Endothelial cell of hepatic sinusoid (primary cell): Measurements from ENCODE around the gene BSPRY.
"Not testable (repeated sequence)": the region's sequence is repeated elsewhere in the genome, so short reads cannot be mapped to it uniquely, and the experiment has no call there.

ENCODE experiments used
- in situ Hi-C: cut with HindIII; loops from 2 replicates; pipeline ENCODE4 v1.10.0; 2017; ENCODE audit warnings: low sequenced_read_pairs

The BSPRY gene

DNA sequence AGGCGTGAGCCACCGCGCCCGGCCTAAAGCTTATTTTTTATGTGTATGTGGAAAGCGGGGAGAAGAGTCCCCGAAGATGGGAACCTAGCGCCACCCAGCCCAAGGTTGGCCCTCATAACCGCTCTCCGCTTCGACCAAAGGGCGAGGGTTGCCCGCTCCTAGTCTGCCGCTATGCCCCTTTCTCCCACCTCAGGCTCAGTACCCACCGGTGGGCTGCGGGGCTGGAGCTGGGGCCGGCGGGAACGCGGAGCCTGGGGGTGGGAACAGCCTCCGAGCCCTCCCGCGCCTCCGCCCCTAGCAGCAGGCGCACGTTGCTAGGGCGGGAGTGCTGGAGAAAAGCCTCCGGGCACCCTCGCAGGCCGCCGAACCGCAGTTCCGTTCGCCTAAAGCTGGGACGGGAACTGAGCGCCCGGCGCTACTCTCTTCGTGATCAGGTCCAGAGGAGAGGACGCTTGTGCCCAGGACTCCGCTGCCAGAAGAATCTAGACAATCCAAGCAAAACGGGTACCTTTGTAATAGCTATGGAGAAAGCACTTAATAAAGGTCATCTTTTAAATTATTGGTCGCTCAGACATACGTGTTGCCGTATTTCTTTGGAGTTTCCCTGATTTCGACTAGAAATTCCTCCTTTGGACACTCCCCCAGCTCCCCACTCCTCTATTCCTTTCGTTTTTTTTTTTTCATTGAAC lies 9.2 kb upstream of the BSPRY start, which contains the start of gene WDR31:
Gene WDR31, minus strand, starts transcription at position 265 of the 689 bp plus-strand sequence. CDS start 8,253 bp downstream, outside the sequence.
- in situ Hi-C loops = no loop called here

DNA sequence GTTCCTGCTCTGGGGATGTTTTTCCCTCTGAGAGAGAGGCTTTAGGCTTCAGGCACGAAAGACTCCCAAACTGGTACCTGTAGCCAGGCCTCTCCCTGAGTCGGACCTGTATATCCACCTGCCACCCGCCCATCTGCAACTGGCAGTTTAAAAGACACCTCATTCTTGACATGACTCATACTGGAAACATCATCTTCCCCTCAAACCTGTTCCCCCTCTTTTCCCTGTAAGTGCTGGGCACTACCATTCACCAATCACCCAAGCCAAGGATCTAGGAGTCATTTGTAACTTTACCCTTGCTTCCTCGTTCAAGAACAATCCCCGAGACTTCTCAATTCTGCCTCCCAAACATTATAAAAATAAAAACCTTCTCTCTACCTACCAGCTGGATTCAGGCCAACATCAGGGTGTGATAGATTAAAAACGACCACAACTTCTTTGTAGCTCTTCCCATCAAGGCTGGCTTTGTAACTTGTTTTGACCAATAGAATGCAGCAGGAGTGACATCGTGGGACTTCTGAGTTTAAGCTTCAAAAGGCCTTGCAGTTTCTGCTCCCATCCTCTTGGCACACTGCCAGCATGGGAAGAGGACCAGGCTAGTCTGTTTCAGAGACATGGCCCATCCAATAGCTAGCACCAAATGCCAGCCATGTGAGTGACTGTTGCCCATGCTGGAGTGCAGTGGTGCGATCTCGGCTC lies 7.5 kb upstream of the BSPRY start:
- in situ Hi-C loops = no loop called here

DNA sequence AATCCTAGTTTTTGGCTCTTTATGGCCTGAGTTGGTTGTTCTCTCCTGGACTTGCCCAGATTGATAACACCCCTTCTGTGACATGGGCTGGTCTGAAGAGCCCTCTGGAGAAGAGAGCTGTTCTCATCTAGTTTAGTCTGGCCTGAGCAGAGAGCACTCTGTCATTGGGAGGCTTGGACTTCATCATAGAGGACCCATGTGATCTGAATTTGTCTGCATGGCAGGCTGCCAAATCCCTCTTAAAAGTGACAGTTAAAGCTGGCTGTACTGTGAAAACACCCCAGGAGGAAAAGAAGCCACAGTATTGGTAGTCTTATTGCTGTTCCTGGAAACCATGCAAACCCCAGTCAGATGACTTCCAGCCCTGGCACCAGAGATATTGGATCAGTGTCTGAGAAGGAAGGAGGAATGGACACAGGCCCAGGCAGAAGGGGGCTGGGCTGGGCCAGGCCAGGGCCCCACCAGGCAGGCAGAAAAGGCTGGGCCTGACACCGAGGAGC lies 5.6 kb upstream of the BSPRY start:
- in situ Hi-C loops = no loop called here

DNA sequence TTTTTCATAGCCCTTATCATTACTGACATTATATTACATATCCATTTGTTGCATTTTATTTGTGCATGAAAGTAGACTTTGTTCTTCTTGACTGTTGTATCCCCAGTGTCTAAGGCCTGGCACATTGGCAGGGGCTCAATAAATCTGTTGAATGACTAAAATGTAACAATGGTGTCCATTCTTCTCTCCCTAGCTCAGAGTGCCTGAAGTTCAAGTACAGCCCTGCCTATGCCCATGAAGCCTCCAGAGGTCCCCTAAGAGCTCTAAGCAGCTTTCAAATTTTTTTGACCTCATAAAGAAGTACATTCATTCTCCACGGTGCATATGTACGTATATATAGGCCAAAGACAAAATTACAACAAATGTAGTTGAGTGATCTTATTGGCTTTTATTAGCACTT lies 4.2 kb upstream of the BSPRY start:
- in situ Hi-C loops = no loop called here

DNA sequence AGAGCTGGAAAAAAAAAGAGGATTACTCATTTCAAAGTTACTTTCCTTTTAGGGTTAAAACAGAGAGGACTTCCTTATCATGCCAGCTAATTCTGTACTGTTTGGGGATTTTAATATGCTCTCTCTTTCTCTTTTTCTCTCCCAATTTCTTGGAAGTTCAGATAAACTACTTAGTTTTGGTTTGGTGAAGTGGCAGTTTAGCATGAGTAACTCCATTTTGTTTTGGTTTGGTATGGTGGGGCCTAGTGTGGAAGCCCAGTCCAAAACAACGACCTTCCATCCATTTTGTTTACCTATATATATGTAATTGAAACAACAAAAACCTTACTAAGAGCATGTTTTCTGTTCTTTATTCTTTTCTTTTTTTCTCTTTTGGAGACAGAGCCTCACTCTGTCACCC lies 3.7 kb upstream of the BSPRY start:
- in situ Hi-C loops = no loop called here

DNA sequence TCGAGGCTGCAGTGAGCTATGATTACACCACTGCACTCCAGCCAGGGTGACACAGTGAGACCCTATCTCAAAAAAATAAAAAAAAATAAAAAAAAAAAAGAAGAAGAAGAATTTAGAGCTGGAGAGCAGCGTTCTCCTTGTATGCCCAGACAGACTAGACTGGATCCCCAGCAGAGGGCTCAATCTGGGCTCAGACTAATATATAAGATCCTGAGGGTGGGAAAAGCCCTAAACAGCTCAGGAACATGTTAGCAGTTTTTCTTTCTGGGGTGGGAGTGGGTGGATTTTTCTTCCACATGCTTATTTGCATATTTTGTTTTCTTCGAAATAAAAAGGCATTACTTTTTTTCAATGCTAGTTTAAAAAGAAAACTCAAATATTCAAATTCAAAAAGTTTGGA lies 904 bp upstream of the BSPRY start:
- in situ Hi-C loops = no loop called here

DNA sequence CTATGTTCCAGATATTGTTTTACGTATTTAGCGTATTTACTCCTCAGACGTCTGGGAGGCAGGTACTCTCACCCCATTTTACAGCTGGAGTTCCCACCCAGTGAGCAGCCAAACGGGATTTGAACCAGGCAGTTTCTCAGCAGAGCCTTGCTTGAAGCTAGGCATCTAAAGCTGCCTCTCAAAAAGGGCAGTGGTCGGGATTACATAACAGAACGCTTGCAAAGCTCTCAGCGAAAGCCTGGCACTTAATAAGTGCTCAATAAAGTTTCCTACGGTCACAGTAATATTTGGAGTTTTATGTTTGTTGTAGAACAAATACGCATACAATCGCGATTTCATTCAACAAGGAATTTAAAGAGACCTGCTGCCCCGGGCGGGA lies 286 bp upstream of the BSPRY start:
- in situ Hi-C loops = no loop called here

DNA sequence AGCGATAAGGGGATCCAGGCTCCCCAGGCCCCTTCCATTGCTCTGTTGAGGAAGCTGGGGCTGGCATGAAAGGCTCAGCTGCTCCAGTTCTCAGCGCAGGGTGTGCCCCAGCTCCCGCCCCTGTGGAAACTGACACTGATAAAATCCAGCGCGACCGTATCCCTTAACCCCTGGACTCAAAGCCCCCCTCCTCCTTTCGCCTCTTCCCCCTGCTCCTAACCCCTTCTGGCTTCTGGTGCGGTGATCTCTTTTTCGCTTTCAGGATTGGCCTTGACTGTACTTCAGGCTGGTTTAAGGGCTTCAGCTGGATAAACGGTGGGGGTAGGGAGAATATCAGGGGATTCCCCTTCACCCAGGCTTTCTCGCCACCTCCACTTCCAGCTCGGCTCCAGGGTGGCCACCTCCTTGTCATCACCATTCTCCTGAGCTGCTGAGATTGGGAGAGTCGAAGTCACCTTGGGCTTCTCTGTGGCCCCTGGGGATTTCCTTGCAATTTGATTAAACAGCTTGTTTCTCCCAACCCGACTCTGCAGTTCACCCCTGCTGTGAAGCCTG lies 843 bp downstream of the BSPRY start:
- in situ Hi-C loops = no loop called here

DNA sequence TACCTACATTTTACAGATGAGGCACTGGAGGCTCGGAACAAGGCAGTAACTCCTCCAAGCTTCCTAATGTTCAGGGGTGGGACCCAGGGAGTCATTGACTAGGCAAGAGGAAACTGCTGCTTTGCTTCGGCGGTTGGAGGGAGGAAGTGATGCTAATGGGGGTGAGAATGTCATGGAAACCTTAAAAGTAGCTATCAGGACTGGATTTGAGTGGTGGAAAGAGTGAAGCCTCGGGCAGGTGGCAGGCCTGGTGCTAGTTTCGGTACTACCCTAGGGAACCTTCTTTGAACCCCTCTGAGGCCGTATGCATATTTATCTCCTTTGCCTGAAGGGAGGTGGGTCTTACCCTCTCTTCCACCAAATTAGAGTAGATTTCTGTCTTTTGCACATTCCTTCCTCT lies 1.6 kb downstream of the BSPRY start:
- in situ Hi-C loops = no loop called here

DNA sequence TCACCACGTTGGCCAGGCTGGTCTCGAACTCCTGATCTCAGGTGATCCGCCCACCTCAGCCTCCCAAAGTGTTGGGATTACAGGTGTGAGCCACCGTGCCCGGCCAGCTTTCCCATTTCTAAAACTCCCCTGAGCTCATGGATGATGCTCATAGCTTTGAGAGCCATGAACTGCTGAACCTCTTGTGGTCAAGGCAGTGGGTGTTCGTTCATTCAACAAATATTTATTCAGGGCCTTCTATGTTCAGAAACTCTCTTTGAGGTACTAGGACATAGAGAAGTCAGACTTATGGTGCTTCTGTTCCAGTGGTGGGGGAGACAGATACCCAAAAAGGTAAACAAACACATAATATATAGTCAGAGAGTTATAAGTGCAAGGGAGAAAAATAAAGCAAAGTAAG lies 2.7 kb downstream of the BSPRY start:
- in situ Hi-C loops = no loop called here

DNA sequence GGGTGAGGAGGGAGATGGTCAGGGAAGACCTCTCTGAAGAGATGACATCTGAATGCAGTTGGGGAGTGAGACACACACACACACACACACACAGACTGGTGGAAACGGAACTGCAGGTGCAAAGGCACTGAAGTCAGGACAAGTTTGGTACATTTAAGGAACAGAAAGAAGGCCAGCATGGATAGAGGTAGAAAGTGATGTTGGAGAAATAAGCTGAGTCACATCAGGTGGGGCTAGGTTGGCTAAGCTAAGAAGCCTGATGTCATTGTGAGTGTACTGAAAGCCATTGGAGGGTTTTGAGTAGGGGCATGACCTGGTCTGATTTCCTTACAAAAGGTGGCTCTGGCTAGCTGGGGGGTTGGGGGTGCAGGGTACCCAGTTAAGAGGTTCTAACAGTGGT lies 3.1 kb downstream of the BSPRY start:
- in situ Hi-C loops = no loop called here

DNA sequence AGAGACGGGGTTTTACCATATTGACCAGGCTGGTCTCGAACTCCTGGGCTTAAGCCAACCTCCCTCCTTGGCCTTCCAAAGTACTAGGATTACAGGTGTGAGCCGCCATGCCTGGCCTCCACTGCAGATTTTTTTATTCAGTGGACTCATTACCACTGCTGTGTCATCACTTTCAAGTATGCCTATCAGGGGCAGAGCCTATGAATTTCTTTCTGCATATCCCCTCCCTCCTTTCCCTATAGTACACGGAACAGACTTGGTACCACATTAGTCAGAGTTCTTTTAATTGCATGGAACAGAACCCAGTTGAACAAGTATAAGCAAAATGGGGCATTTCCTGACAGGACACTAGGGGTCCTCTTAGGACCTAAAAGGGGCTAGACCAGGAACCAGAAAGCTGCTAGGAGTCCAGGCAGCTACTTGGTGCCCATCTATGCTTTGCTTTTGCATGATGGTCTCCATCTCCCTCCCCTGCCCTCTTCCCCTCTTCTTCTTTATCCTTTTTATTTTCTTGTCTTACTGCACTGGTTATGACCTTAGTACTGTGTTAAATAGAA lies 5.8 kb downstream of the BSPRY start:
- in situ Hi-C loops = no loop called here

DNA sequence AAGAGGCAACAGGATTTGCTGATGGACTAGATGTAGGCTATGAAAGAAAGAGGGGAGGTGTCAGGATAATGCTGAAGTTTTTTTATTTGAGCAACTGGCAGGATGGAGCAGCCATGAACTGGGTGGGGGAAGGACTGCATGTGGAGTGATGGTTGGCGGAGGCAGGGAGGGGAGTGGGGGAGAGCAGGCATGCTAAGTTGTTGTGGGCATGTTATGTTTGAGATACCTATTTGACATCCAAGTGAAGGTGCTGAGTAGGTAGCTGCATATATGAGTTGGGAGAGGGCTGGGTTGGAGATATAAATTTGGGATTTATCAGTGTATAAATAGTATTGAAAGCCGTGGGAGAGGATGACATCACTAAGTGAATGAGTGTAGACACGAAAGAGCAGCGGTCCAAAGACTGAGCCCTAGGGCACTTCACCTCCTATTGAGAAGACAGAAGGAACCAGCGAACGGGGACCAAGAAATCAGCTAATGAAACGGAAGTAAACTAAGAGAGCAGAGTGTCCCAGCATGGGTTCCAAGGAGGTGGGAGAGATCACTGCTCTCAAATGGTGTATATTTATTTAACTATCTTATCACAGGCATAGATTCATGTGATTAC lies 7.4 kb downstream of the BSPRY start:
- in situ Hi-C loops = no loop called here

DNA sequence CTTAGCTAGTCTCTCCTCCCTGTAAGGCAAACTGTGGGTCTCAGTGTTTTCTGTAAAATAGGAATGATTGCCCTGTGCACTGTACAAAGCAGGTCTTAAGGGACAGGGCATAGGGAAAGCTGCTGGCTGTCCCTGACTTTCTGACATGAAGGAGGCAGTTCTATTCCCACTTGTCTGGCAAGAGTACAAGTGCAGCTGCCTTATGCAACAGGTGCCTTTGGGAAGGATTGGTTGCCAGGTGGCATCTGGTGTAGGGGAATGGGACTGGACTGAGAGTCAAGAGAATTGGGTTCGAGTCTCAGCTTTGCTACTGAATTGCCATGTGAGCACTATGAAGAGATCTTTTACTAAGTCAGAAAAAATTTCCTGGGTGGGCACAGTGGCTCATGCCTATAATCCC lies 10.0 kb downstream of the BSPRY start:
- in situ Hi-C loops = no loop called here

DNA sequence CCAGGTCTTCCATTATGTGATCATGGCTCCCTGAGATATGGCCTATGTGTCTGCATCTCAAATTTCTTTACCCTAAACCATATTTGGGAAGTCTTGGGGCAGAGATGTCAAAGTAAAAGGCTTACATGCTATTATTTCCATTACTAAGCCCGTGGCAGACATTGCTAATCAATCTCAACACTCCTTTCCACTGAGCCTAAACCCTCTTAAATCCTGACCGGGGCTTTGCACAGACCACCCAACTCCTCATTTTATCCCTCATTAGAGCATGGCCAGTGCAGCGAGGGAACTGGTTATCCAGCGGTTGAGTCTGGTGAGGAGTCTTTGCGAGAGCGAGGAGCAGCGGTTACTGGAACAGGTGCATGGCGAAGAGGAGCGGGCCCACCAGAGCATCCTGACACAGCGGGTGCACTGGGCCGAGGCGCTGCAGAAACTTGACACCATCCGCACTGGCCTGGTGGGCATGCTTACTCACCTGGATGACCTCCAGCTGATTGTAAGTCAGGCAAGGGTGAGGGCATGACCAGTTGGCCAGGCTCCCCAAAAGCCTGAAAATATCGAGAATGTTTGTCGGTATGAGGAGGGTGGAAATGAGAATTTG lies 11.0 kb downstream of the BSPRY start:
- in situ Hi-C loops = no loop called here

DNA sequence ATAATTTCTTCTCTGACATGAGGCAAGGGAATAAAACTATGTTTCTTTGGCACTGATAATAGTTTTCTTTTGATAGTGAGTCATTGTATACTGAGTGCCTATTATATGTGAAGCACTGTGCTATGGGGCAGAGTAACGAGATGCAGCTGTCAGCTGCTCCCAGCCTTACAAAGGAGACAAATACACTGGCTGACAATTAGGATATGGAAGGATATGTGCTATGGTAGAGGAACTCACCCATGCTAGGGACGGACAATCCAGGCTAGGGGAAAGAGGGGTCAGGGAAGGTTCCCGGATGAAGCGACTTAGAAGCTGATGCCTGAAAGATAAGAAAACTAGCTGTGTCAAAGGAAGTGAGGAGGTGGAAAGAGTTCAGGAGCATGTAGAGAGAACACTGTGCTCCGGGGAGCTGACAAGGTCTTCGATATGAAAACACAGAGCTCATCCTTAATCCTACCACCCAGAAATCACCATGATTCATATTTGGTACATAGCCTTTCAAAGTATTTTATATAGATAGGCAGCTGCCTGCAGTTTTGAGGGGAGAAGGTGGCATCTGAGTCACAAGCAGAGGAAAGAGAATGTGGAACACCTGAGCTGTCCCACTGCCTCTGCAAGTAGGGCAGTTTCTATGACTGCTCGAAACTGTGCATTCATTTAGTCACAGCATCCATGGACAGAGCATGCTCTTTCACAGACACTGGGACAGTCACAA lies 12.1 kb downstream of the BSPRY start:
- in situ Hi-C loops = no loop called here

DNA sequence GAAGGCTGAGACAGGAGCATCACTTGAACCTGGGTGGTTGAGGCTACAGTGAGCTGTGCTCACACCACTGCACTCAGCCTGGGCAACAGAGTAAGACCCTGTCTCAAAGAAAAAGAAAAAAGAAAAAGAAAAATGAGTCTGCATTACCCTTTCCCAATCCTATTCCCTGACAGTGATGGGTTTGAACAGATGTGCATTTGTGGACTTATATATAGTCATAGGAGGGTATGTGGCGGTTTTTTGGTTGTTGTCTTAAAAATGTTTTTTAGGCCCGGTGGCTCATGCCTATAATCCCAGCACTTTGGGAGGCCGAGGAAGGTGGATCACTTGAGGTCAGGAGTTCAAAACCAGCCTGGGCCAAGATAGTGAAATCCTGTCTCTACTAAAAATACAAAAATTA lies 14.0 kb downstream of the BSPRY start:
- in situ Hi-C loops = no loop called here

DNA sequence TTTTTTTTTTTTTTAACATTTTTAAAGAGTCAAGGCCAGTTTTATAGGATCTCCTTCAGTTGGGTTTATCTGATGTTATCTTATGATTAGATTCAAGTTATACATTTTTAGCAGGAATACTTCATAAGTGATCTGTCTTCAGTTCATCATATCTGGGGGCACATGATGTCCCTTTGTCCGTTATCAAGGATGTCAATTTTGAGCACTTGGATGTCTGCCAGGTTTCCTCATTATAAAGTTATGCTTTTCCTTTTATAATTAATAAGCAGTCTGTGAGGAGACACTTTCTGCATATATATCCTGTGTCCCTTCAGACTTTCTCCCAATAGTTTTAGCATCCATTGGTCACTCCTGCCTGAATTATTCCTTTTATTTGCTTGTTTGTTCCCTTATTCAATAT lies 15.6 kb downstream of the BSPRY start:
- in situ Hi-C loops = no loop called here

DNA sequence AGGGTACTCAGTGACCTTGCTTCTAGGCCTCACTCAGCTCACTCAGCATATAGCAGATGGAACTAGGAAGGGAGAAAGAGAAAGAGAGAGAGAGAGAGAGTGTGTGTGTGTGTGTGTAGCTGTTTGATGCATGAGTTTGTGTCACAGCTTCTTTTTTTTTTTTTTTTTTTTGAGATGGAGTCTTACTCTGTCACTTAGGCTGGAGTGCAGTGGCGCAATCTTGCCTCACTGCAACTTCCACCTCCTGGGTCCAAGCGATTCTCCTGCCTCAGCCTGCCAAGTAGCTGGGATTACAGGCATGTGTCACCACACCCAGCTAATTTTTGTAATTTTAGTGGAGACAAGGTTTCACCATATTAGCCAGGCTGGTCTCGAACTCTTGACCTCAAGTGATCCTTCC lies 16.3 kb downstream of the BSPRY start:
- in situ Hi-C loops = not testable (repeated sequence)

DNA sequence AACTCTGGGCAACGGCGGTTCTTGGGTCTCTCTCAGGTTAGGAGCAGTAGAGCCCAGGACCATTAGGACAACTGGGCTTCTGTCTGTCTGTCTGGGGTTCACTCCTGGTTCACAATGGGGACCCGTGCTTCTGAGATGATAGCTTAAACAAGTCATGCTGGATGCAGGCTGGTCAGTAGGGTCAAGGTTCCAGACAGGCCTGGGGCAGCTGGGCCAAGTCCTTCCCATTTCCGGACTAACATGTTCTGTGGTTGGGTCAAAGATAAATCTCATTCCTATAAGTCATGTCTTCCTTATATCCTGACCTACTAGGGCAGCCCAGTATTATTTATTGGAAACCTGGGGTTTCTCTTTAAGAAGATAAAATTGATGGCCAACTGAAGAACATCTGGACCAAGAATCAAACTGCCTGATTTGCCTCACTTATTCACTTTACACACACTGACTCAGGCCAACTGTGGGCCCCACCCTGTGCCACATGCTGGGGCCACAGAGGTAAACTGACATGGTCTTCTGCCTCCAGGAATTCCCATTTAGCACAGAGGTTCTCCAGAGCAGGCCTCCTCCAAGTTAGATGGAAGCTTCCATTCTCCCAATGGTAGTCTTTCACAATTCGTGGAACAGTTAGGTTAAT lies 19.1 kb downstream of the BSPRY start:
- in situ Hi-C loops = no loop called here
